GM18511 (cell line): ENCODE measurements around the gene MLLT3.
"Not testable (repeated sequence)": the region's sequence is repeated elsewhere in the genome, so short reads cannot be mapped to it uniquely, and the experiment has no call there.

Experiments used
- ATAC-seq: cut with Tn5 transposase; IDR thresholded peaks from one replicate; pipeline ENCODE4 v1.9.1; 2021; ENCODE audit warnings: mild to moderate bottlenecking, moderate library complexity; ENCODE audit not compliant: unreplicated experiment

Gene MLLT3

DNA sequence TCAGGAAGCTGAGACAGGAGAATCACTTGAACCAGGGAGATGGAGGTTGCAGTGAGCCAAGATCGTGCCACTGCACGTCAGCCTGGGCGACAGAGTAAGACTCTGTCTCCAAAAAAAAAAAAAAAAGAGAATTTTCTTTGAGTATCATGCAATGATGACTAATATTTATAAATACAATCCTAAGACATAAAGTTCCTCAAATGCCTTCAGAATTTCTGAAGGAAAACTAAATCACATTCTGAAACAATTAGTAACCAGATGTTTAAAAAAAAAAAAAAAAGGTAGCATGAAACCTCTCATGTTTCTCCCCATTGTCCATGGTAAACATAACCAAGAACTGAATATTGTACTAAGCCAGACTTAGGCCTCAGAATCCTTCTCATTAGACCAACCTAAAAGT, 23.1 kb downstream of the MLLT3 start:
- no peak for ATAC-seq

DNA sequence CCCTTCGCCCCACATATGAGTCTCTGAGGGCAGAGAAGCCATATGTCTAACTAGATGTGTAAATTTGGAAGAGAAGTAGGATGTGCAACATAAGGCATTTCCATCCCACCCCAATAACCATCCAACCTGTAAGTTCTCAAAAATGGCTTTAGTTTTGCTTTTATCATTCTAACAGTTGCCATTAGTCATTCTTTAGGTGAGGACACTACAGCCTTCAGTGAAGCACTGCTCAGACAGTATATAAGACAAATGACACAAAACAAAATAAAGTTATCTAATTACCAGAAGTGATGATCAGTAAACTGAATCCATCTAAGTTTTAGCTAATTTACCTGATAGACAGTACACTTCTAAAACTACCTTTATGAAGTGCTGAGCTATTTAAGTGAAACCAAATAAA, 23.9 kb downstream of the MLLT3 start:
- no peak for ATAC-seq

DNA sequence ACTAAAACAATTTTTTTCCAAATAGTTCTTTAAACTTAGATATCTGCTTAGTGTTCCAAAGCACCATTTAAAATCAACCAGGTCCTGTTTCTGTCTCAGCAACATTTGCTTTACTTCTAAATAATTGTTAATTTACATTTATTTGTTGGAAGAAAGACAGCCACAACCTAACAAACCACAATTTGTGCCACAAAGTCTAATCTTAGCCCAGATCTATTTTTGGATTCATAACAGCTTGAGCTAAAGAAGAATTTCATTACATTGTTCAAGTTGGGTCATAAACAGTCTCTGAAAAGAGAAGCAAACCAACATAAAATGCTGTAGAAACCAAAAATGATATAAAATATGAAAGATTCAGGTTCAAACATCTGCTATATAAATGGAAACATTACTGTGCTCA, 24.4 kb downstream of the MLLT3 start:
- no peak for ATAC-seq

DNA sequence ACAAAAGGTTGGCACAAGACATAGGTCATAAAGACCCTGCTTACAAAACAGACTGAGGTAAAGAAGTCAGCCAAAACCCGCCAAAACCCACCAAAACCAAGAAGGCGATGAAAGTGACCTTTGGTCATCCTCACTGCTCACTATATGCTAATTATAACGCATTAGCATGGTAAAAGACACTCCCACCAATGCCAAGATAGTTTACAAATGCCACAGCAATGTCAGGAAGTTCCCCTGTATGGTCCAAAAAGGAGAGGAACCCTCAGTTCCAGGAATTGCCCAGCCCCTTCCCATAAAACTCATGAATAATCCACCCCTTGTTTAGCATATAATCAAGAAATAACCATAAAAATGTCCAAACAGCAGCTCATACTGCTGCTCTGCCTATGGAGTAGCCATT, 27.7 kb downstream of the MLLT3 start:
- ATAC-seq, result no peak

DNA sequence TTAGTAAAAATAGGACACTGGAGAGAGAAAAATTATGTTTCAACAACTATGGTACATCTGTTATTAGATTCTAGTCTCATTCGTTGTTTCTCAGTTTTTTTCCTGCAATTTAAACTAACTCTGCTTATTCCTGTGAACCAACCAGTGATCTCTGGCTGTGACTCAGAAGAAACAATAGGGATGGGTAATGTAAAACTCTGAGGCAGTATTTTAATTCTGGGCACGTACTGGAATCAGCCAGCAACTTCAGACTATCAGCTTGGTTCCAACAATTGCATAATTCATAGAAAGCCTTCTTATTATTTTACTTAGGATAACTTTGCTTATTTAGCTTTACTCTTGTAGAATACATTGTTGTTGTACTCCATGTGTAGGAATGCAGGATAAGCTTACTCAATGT, 28.8 kb downstream of the MLLT3 start:
- ATAC-seq, result no peak

DNA sequence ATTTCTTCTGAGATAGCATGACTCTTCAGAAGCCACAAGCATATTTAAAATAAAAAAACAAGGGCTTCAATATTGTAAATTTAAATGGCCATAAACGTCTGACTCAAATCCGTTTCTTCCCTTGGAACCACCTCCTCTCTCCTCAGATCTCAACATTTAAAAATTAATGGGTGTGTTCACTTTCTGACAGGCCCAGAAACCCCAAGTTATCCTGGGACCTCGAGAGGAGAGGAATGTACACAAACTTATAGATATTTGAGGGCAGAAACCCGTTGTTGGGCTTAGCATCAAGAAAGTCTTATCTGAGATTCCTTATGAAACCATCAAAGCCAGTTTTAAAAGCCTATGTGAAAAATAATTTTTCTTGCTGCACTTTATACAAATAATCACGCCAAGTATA, 29.2 kb downstream of the MLLT3 start:
- no peak for ATAC-seq

DNA sequence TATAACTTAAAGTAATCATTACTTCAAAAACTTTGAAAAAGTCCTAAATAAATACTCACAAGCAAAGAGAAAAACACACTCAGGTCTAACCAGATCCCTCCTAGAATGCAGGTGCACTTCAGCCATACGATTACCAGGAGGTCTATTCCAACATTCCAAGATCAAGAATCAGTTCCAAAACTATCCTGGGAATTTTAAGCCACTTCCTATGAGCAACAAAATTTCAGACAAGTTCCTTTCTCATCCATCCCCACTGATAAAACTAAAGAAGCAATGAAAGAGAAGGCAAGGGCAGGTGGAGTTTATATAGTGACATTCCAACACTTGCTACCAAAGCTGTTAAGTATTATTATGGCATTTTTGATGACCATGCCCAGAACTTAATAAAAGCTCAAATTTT, 29.6 kb downstream of the MLLT3 start:
- ATAC-seq, result no peak

DNA sequence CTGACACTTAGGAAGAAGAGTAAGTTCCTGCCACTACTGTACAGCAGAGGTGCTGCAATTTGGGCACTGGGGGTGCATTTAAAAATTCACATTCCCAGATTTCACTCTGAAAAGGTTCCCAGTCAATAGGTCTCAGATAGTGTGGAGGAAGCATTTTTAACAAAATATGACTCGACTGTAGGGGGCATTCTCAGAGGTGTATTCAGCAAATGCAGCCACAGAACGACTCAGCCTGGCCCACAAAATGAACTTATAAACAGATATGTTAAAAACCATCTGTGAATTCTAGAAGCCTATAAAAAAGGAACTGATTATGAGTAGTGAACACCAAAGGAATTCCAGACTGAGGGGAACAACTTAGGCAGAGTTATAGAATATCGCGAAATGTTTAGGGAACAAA, 31.1 kb downstream of the MLLT3 start:
- no peak for ATAC-seq

DNA sequence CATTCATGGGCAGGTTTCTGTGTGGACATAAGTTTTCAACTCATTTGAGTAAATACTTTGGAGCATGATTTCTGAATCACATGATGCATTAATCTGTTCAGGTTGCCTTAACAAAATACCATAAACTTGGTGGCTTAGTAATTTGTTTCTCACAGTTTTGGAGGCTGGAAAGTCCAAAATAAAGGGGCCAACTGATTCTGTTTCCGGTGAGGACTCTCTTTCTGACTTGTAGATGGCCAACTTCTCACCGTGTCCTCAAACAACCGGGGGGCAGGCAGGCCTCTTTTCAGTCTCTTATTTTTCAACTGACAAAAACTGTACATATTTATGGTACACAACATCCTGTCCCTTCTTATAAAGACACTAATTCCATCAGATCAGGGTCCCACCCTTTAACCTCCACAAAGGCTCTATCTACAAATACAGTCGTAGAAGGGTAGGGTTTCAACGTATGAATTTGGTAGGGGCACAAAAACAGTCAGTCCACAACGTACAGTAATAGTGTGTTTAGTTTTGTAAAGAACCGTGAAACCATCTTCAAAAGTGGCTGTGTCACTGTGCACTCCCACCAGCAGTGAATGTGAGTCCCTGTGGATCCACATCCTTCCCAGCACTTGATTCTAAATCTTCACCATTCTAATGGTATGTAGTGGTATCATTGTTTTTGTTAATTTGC, 37.2 kb downstream of the MLLT3 start:
- no peak for ATAC-seq

DNA sequence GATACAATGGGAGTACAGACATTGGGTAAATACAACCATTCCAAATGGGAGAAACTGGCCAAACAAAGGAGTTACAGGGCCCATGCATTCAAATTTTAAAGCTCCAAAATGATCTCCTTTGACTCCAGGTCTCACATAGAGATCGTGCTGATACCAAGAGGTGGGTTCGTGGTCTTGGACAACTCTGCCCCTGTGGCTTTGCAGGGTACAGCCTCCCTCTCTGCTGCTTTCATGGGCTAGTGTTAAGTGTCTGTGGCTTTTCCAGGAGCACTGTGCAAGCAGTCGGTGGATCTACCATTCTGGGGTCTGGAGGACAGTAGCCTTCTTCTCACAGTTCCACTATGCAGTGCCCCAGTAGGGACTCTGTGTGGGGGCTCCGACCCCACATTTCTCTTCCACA, 39.2 kb downstream of the MLLT3 start:
- not testable (repeated sequence) for ATAC-seq

DNA sequence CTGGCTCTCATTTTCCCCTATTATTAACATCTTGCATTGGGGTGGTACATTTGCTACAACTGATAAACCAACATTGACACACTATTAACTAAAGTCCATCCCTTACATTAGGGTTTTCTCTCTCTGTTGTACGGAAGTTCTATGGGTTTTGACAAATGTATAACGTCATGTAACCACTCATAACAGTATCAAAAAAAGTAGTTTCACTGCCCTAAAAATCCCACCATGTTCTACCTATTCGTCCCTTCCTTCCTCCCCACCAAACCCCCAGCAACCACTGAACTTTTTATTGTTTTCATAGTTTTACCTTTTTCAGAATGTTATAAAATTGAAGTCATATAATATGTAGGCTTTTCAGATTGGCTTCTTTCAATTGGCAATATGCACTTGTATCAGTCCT, 40.1 kb downstream of the MLLT3 start:
- ATAC-seq, result peak; percentile 55

DNA sequence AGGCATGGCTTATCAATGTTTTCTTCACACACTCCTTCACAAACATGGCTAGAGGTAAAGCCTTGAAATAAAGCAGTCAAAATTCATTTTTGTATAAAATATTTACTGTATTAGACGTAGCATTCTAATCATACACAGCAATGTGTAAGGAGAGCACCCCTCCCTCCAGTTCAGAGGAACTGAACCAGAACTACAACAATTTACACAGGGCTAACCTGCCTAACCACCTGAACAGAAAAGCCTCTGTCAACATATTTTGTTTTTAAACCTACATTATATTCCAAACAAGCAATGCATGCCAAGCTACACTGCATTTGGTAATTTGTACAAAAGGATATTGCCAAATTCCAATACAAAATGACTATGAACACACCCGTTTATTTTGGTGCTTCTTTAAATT, 41.6 kb downstream of the MLLT3 start:
- ATAC-seq, result no peak

DNA sequence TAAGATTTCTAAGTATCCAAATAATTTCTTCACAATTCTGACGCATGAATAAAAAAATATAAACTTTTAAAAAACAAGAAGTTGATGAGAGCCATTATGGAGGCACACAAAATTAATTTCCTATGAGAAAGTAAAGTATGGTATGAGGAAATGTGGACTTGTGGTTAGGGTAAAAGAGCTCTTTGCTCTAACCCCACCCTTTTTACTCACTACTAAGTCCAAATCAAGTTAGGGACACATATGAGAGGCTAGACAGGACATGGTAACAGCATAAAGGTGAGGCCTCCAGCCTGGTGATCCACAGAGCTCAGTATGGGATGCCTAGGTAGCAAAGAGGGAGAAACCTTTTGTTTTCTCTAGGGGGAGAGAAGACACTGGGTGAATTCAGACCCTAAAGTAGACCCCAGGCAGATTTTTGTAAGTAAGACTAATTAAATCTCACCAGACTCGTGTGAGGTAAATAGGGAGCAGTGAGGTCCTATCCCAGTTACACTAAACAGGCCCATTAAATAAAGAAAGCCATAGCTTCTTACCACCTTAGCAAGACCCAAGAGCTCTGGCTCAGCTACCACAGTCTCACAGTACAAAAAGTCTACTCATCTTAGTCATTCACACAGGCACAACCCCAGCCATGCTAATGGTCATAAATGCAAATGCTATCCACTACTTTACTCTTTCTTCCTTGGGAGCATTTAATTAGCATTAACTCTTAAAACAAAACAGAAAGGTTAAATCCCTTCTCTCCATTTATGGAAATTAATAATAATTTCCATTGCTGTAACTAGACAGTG, 42.6 kb downstream of the MLLT3 start:
- peak; percentile 45 for ATAC-seq

DNA sequence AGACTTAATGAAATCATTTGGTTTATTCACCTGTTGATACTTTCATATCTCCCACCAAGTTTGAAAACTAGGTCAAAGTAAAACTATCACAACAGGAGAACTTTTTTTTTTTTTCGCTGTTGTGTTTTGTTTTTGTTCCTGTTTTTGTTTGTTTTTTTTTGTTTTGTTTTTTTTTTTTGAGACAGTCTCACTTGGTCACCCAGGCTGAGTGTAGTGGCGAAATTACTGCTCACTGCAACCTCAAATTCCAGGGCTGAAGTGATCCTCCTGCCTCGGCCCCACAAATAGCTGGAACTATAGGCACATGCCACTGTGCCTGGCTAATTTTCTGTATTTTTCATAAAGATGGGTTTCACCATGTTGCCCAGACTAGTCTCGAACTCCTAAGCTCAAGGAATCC, 49.3 kb downstream of the MLLT3 start:
- no peak for ATAC-seq

DNA sequence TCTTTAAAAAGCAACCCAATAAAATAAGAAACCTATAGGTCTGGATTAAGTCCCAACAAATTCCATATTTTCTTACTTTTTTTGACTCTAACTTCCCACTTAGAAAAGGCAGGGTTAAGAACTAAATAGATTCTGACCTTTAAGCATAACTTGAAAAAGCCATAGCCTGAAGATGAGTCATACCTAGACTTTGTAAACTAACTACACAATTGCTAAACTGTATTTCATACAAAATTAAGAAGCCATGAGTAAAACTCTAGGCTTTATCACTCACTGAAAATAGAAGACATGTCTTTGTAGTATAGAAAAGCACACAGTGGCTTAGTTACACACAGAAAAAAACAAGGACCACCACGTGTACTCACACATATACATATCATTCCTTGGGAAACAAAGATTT, 51.5 kb downstream of the MLLT3 start:
- ATAC-seq, result peak; percentile 82

DNA sequence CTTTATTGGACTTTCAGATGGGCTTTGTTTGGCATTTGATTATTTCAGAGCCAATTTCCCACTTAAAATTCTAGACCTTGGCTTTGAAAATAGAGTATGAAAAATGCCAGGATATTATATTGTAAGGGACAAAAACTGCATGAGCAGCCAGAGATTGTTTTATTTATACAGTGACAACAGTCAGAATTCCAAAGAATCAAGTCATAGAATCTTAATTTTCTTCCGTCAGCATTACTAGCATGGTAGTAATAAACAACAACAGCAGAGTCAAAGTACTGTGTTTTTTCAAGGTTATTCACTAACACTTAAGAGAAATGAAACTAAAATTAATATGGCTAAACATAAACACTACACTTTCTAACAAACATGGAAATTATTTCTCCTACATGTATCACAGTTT, 52.2 kb downstream of the MLLT3 start:
- no peak for ATAC-seq

DNA sequence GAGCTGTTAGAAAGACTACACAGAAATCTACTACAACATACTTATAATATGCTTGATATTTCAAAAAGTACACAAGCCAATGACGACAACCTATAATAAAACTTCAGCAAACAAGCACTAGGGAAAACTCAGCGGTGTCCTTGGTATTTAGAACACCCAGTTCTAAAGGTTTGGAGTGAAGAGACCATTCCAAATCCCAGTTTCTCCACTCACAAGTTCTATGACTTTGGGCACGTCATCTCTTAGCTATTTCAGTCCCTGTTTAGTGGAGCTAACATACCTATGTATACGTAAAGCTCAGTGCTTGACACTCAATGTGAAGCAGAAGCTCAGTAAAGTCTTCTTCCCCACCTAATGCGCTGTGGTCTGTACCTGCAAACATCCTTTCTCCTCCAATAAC, 52.8 kb downstream of the MLLT3 start:
- no peak for ATAC-seq

DNA sequence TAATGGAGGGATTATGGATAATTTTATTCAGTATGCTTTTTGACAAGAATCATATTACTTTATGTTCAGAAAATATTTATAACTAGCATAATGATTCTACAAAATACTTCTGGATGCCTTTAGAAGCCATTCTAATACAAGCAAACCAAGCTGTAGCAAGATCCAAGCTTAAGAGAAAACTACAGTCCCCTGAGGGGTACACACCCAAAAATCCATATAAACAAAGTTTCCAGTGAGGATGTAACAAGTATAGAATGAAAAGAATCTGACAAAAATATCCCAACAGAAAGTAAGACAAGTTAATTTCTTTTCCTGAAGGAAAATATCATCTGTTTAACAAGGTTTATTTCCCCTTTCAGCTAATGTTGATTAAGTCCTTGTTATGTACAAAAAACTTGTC, 53.9 kb downstream of the MLLT3 start:
- ATAC-seq, result no peak

DNA sequence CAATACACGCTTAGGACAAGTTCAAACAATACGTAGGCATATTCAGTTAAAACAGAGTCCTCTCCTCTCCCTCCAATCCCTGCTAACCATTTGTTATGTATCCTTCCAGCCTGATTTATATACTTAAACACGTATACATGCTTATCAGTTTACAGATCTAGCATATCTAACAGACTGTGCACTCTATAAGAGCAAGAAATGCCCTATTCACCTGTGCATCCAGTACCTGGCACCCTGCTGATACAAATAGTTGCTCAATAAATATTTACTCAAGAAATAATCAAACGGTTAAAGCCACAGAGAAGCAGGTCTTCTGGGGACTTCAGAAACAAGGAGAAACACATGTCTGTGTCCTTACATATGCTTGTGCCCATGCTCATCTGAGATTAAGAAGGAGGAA, 55.9 kb downstream of the MLLT3 start:
- ATAC-seq, result no peak

DNA sequence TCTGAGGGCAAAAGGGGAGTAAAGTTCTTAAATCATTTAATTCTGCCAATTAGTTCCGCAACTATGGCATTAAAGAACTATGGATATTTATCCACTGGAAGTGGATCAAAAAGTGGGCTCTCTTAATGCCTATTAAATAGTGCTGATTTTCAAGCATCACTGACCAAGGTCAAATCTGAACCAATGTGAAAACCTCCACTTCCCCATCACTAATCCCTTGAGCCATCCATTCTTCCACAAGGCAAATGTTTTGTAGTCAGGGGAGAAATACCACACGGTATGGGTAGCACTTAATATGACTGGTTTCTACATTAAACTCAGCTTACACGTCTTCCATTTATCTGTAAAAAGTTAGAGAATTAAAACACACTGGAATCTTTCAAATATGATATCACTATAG, 57.6 kb downstream of the MLLT3 start:
- no peak for ATAC-seq

DNA sequence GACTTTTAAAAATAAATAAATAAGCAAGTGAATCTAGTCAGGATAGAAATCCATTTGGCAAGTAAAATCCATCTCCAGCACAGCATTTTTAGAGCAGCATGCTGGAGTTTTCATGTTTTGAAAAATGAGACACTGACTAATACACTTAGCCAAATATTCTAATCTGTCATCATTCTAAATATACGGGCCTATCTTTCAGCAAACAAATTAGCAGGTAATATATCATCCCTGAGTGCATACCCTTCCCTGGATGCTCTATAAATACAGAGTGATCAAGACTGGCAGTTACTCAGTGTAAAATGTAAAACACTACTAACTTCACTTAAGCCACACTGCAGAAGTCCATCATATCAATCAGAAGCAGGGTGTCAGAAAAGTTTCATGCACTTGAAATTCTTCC, 58.4 kb downstream of the MLLT3 start:
- no peak for ATAC-seq

DNA sequence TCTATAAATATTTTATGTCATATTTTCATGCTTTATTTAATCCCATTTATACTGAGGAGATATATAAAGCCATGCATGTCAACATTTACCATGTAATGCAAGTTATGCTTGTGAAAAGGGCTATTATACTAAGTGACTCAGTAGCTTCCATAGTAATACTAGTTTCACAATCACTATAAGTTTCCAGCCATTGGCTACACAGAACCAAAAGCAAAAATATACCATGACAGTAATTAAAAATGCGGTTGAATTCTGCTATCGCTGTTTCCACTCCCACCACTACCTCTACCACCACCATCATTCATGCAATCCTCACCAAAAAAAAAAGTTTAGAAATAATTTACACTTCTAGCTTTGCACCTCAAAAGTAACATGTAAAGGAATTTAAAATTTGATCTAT, 60.2 kb downstream of the MLLT3 start:
- ATAC-seq, result peak; percentile 68

DNA sequence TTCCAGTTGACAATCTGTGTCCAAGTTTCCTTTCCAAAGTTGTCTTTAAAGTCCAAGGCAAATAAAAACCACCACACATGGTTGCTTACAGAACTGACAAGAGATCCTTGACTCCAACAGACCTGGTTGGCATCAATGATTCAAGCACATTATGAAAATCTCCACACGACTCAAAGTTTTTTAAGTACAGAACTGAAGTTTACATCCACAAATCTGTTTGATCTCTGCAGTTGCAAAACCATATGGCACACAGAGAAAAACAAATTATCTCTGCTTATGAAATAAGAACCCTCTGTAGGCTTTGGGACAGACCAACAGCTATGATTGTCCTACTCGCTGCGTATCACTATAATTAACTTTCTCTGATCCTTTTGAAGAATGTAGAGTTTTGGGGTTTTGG, 60.8 kb downstream of the MLLT3 start:
- ATAC-seq, result no peak
